HL-60 (cell line): ENCODE measurements around the gene SERPINA5.

Experiments used
- DNase-seq, 2 experiments: peaks; one replicate each; pipeline ENCODE4 v3.0.0-alpha.2; 2010 to 2020; ENCODE audit warnings: low read depth in 1 of 2, low spot score in 1 of 2
- H3K27ac ChIP-seq: fragments of 250-450 bp; sonication (Bioruptor Pico); replicated peaks from 2 replicates; pipeline ENCODE4 v1.5.1; 2020; ENCODE audit warnings: mild to moderate bottlenecking, moderate library complexity
- H3K27me3 ChIP-seq: fragments of 250-450 bp; sonication (Bioruptor Pico); 2 replicates; pipeline ENCODE4 v1.5.1; 2021; ENCODE audit warnings: mild to moderate bottlenecking, moderate library complexity; ENCODE audit not compliant: insufficient read depth, poor library complexity, severe bottlenecking
- H3K4me3 ChIP-seq: replicated peaks from 2 replicates; pipeline ENCODE4 v1.5.1; 2011; ENCODE audit warnings: mild to moderate bottlenecking, control low read depth, low read length; ENCODE audit not compliant: insufficient read depth
- GABPA ChIP-seq: IDR thresholded peaks from 2 replicates; pipeline ENCODE4 v1.6.1; 2012; ENCODE audit warnings: low read depth
- POLR2AphosphoS5 ChIP-seq: IDR thresholded peaks from 2 replicates; pipeline ENCODE4 v1.6.1; 2012; ENCODE audit warnings: low read depth
- SPI1 ChIP-seq: IDR thresholded peaks from 2 replicates; pipeline ENCODE4 v1.6.1; 2012; ENCODE audit warnings: low read depth, mild to moderate bottlenecking, borderline replicate concordance
- TF ChIP-seq, protein P1 (sequence below): IDR thresholded peaks from 2 replicates; pipeline ENCODE4 v1.6.1; 2012; ENCODE audit warnings: low read depth; ENCODE audit not compliant: insufficient replicate concordance
- TF ChIP-seq, protein P2 (sequence below): IDR thresholded peaks from one replicate; pipeline ENCODE4 v1.5.1; 2011; ENCODE audit warnings: low read length, control low read depth, inconsistent platforms; ENCODE audit not compliant: insufficient read depth

SERPINA5 gene

DNA sequence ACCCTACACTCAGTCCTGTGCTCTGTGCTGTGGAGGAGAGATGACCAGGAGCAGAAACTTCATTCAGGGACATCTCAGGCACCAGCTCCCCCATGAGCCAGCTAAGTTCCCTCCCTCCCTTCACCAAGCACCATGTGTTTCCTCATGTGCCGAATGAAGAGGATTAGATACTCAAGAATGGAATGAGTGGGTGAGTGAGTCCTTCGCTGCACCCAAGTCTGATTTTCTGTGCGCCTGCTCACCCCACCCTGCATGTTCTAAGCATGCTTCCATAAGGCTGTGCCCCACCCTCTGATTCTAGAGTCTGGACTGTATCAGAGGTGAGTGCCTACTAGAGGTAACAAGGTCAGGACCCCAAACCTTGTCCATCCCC, 12.1 kb downstream of the SERPINA5 start:
- no peak for DNase-seq
- Histone ChIP-seq H3K27ac (no peak overlapping the region), H3K4me3 (no peak overlapping the region), H3K27me3 (no peaks in the 10 kb centered on the region)
- no peak for TF ChIP-seq SPI1
- no peak for TF ChIP-seq GABPA
- no peak for TF ChIP-seq POLR2AphosphoS5
- TF ChIP-seq, protein P1, sequence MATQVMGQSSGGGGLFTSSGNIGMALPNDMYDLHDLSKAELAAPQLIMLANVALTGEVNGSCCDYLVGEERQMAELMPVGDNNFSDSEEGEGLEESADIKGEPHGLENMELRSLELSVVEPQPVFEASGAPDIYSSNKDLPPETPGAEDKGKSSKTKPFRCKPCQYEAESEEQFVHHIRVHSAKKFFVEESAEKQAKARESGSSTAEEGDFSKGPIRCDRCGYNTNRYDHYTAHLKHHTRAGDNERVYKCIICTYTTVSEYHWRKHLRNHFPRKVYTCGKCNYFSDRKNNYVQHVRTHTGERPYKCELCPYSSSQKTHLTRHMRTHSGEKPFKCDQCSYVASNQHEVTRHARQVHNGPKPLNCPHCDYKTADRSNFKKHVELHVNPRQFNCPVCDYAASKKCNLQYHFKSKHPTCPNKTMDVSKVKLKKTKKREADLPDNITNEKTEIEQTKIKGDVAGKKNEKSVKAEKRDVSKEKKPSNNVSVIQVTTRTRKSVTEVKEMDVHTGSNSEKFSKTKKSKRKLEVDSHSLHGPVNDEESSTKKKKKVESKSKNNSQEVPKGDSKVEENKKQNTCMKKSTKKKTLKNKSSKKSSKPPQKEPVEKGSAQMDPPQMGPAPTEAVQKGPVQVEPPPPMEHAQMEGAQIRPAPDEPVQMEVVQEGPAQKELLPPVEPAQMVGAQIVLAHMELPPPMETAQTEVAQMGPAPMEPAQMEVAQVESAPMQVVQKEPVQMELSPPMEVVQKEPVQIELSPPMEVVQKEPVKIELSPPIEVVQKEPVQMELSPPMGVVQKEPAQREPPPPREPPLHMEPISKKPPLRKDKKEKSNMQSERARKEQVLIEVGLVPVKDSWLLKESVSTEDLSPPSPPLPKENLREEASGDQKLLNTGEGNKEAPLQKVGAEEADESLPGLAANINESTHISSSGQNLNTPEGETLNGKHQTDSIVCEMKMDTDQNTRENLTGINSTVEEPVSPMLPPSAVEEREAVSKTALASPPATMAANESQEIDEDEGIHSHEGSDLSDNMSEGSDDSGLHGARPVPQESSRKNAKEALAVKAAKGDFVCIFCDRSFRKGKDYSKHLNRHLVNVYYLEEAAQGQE: no peak
- TF ChIP-seq, protein P2, sequence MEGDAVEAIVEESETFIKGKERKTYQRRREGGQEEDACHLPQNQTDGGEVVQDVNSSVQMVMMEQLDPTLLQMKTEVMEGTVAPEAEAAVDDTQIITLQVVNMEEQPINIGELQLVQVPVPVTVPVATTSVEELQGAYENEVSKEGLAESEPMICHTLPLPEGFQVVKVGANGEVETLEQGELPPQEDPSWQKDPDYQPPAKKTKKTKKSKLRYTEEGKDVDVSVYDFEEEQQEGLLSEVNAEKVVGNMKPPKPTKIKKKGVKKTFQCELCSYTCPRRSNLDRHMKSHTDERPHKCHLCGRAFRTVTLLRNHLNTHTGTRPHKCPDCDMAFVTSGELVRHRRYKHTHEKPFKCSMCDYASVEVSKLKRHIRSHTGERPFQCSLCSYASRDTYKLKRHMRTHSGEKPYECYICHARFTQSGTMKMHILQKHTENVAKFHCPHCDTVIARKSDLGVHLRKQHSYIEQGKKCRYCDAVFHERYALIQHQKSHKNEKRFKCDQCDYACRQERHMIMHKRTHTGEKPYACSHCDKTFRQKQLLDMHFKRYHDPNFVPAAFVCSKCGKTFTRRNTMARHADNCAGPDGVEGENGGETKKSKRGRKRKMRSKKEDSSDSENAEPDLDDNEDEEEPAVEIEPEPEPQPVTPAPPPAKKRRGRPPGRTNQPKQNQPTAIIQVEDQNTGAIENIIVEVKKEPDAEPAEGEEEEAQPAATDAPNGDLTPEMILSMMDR: no peak

DNA sequence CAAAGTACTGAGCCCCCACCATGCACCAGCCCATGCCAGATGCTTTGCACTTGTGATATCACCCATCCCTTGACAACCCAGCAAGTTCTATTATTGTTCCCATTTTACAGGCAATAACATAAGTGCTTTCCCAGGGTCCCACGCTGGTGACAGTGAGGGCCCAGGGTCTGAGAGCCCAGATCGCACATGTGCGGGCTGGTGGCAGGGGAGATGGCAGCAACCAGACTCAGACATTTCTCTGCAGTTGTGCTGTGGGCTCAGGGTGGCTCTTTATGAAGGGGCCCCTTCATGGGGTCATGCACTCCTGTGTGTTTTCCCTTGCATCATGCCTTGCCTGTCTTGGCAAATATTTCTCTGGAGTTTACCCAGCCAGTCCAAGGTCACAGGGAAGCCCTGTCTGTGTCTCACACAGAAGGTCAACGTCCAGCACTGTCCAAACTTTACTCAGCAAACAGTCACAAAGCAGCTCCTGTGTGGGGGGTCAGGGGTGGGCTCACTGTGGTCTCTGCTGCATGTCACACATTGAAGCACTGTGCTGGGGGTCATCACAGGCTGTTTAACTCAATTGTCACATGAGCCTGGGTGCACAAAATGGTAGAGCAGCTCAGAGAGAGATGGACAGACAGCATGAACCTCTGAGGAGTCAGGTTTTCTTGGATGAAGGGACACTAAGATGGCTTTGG, 12.7 kb downstream of the SERPINA5 start:
- Histone ChIP-seq H3K4me3 (no peak overlapping the region), H3K27ac (no peak overlapping the region), H3K27me3 (no peaks in the 10 kb centered on the region)
- TF ChIP-seq GABPA (no peak), SPI1 (no peak), POLR2AphosphoS5 (no peak)
- TF ChIP-seq, protein P2: no peak
- TF ChIP-seq, protein P1: no peak
- no peak for DNase-seq

DNA sequence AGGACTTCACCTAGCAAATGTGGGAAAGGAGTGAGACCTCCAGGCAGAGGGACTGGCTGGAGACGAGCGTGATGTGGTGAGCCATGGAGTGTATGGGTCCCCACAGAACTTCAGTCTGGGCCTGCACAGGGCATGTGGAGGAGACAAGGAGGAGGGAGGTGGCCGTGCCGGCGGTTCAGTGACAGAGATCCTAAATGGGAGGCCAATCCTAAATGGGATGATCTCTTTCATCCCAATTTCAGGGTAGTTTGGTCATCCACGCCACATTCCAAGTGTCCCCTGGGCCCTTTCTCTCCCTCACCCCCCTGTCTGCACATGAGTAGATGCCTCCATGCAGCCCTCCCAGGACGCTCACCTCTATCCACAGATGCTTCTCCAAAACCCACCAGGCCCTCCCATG, 13.2 kb downstream of the SERPINA5 start:
- TF ChIP-seq, protein P1: no peak
- TF ChIP-seq, protein P2: no peak
- no peak for TF ChIP-seq POLR2AphosphoS5
- no peak for TF ChIP-seq SPI1
- no peak for TF ChIP-seq GABPA
- Histone ChIP-seq H3K27ac (no peak overlapping the region), H3K4me3 (no peak overlapping the region), H3K27me3 (no peaks in the 10 kb centered on the region)
- no peak for DNase-seq
